Measurements from ENCODE around the gene OTUB2. TPM values are rescaled to one million over a fixed set of nuclear protein-coding genes. Genes with fewer than 3 reads are reported as not detected.

OTUB2 gene
- total RNA-seq, 2 experiments from 2014 or later: 0.25 to 0.29 TPM

DNA sequence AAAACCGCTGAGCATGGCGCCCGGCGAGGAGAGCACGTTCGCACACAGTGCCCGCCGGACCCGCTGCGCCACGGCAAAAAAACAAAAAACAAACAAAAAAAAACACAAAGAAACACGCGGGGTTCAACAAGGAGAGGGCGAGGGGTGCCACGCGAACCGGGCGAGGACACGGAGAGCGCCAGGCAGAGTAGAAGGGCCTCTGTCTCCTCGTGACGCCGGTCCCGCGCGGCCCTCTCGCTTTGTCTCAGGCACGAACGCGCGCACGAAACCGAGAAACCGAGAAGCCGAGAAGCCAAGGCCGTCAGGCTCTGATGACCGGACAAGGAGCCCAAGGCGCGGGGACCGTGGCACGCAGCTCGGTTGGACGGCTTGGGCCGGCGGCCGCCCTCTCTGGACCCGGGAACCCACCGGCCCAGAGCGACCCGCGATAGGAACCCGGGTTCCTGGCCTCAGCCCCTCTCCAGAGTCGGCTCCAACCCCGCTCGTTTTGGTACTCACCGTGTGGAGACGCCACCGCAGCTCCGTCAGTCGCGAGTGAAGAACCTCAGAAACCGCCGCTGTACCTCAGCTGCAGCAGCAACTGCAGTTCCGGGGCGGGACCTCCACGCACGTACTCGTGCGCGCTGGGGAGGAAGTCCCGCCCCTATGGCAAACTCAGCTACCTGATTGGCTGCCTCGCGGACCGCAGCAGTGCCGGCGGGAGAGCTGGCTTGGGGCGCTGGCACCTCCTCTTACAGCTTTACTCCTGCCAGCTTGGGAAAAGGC, 54.7 kb downstream of the OTUB2 start, which contains the start of the genes DDX24 and IFI27L1:
DDX24 (minus strand) TSS at position 582 of the 765 bp plus-strand sequence. CDS start 1,460 bp downstream, outside the sequence.
IFI27L1 (plus strand) TSS at position 690 of the 765 bp plus-strand sequence. CDS start 15,628 bp downstream, outside the sequence.
- peak; percentile 98 for DNase-seq
- peak within 1 kb of the TSS; percentile 99 for H3K27ac Mint-ChIP-seq
- TF ChIP-seq, protein P1, sequence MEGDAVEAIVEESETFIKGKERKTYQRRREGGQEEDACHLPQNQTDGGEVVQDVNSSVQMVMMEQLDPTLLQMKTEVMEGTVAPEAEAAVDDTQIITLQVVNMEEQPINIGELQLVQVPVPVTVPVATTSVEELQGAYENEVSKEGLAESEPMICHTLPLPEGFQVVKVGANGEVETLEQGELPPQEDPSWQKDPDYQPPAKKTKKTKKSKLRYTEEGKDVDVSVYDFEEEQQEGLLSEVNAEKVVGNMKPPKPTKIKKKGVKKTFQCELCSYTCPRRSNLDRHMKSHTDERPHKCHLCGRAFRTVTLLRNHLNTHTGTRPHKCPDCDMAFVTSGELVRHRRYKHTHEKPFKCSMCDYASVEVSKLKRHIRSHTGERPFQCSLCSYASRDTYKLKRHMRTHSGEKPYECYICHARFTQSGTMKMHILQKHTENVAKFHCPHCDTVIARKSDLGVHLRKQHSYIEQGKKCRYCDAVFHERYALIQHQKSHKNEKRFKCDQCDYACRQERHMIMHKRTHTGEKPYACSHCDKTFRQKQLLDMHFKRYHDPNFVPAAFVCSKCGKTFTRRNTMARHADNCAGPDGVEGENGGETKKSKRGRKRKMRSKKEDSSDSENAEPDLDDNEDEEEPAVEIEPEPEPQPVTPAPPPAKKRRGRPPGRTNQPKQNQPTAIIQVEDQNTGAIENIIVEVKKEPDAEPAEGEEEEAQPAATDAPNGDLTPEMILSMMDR (IDR thresholded peaks at IDR 0.05): no peak
- H3K4me3 Mint-ChIP-seq: peak within 1 kb of the TSS; percentile 98
- ChIA-PET CTCF (interaction anchor here (1.2 to 4.8 kb wide), 8 partner anchors 11 to 144 kb away, joined by 3 to 29 read pairs (median 18); no protein-coding TSS in a partner anchor), POLR2A (interaction anchor here (0.6 to 4.5 kb wide), 11 partner anchors 11 to 120 kb away, joined by 3 to 34 read pairs (median 5); partner anchors contain the start of genes IFI27L2 and OTUB2)
- H3K4me1 Mint-ChIP-seq (ENCODE audit: low read depth): peaks cover 44% of the 10 kb centered on the region
- intact Hi-C loops (cut with micrococcal nuclease): loop anchor here (2.0 kb wide), 1 partner anchor 24 kb away; no protein-coding TSS in a partner anchor
- H3K9me3 Mint-ChIP-seq: no peaks in the 10 kb centered on the region
- H3K36me3 Mint-ChIP-seq (ENCODE audit: low read depth): peaks cover 44% of the 10 kb centered on the region
- ATAC-seq: peak; percentile 98
- no peaks in the 10 kb centered on the region for H3K27me3 Mint-ChIP-seq

DNA sequence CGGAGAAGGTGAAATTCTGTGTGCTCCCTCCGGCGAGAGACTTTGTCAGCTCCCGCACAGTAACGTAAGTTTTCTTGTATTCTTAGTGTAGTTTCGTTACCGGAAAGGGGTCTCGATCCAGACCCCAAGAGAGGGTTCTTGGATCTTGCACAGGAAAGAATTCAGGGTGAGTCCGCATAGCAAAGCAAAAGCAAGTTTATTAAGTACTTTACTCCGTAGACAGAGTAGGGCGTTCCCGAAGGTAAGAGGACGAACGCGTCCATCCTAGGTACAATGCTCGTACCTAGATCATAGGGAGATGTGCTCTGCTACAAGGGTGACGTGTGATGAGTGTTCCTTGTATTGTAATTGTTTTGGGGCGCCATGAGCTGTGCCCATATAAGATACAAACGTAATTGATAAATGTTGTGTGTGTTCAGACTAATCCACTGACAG, 55.3 kb downstream of the OTUB2 start:
- intact Hi-C loops (cut with micrococcal nuclease): loop anchor here (2.0 kb wide), 1 partner anchor 25 kb away; no protein-coding TSS in a partner anchor
- ChIA-PET POLR2A (interaction anchor here (0.7 to 4.5 kb wide), 11 partner anchors 9 to 121 kb away, joined by 3 to 34 read pairs (median 5); partner anchors contain the start of genes IFI27L2 and OTUB2), CTCF (interaction anchor here (1.2 to 4.8 kb wide), 9 partner anchors 10 to 144 kb away, joined by 3 to 29 read pairs (median 17); no protein-coding TSS in a partner anchor)
- peaks cover 1% of the 10 kb centered on the region for H3K9me3 Mint-ChIP-seq
- peak; percentile 20 for DNase-seq
- H3K27ac Mint-ChIP-seq: peak overlapping the region; percentile 99
- TF ChIP-seq, protein P1 (IDR thresholded peaks at IDR 0.05): no peak
- H3K27me3 Mint-ChIP-seq: no peaks in the 10 kb centered on the region
- peaks cover 38% of the 10 kb centered on the region for H3K36me3 Mint-ChIP-seq (ENCODE audit: low read depth)
- H3K4me1 Mint-ChIP-seq (ENCODE audit: low read depth): peaks cover 40% of the 10 kb centered on the region
- peak overlapping the region; percentile 98 for H3K4me3 Mint-ChIP-seq
- peak; percentile 34 for ATAC-seq

DNA sequence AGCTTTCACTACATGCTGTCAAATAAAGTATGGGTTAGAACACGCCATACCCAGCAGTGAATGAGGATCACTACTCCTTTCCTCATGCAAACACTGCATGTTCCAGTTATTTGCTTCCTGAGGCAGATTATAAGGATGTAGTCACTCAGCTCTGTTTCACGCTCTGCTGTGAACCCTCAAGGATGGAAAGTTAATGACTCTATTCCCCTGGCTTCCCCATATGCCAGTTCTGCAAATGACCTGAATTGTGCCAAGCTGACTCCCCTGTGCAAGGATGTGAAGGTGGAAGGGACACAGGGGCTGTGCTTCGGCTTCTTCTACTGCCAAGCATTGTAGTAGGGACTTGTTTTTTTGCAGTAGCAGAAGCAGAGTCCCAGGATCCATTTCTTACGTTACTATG, 61.8 kb downstream of the OTUB2 start:
- POLR2A ChIA-PET: interaction anchor here (0.9 kb wide), 1 partner anchor 85 kb away, joined by 3 read pairs; no protein-coding TSS in a partner anchor

DNA sequence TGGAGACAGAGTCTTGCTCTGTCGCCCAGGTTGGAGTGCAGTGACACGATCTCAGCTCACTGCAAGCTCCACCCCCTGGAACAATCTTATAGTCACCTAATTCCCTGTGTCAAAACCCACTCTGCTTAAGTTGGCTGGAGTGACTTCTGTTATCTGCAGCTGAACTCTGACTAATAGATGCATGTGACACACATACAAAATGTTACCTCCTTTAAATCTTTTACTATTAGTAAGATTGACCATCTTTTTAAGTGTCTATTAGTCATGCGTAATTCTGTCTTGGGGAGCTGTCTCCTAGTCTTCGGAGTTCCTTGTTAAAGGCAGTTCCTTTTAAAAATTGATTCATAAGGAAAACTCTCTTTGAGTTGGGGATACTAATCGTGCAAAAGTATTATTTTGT, 62.4 kb downstream of the OTUB2 start:
- TF ChIP-seq, protein P1 (IDR thresholded peaks at IDR 0.05): no peak
- Mint-ChIP-seq H3K27me3 (no peaks in the 10 kb centered on the region), H3K4me1 (ENCODE audit: low read depth) (no peaks in the 10 kb centered on the region), H3K9me3 (peaks cover 1% of the 10 kb centered on the region), H3K27ac (no peak overlapping the region), H3K4me3 (no peak overlapping the region), H3K36me3 (ENCODE audit: low read depth) (no peaks in the 10 kb centered on the region)
- intact Hi-C loops (cut with micrococcal nuclease): no loop called here
- ChIA-PET POLR2A (no interaction called here), CTCF (interaction anchor here (1.0 to 1.5 kb wide), 2 partner anchors 27 to 48 kb away, joined by 4 read pairs; no protein-coding TSS in a partner anchor)
- ATAC-seq (no peak), DNase-seq (no peak)

More for the DNA sequence above, 61.8 kb downstream of the OTUB2 start:
- intact Hi-C loops (cut with micrococcal nuclease): no loop called here
- Mint-ChIP-seq H3K27me3 (no peaks in the 10 kb centered on the region), H3K4me1 (ENCODE audit: low read depth) (peaks cover 1% of the 10 kb centered on the region), H3K9me3 (peaks cover 1% of the 10 kb centered on the region), H3K4me3 (no peak overlapping the region), H3K27ac (no peak overlapping the region), H3K36me3 (ENCODE audit: low read depth) (no peaks in the 10 kb centered on the region)
- TF ChIP-seq, protein P1 (IDR thresholded peaks at IDR 0.05): no peak
- CTCF ChIA-PET: interaction anchor here (1.0 to 1.5 kb wide), 2 partner anchors 27 to 49 kb away, joined by 4 read pairs; no protein-coding TSS in a partner anchor
- ATAC-seq: no peak
- no peak for DNase-seq
